ENCODE data around the gene ORM1.
A peak's percentile ranks its signal among the peaks of the same experiment; 100 is the strongest.

The ORM1 gene

GRCh38 chr9:114344692-114345091 lies 21.8 kb downstream of the ORM1 start:
- no peak for DNase-seq

GRCh38 chr9:114345493-114346065 lies 22.7 kb downstream of the ORM1 start:
- no peak for DNase-seq

- DNase-seq, result no peak
Observed at GRCh38 chr9:114346146-114346545, 23.2 kb downstream of the ORM1 start.

GRCh38 chr9:114347675-114348074 lies 24.8 kb downstream of the ORM1 start:
- no peak for DNase-seq

GRCh38 chr9:114348261-114348905 lies 25.5 kb downstream of the ORM1 start:
- DNase-seq, result no peak

GRCh38 chr9:114348906-114349482 lies 26.1 kb downstream of the ORM1 start:
- DNase-seq, result peak; percentile 36

GRCh38 chr9:114349713-114350480 lies 27.0 kb downstream of the ORM1 start:
- DNase-seq, result no peak

- no peak for DNase-seq
Observed at GRCh38 chr9:114350636-114351401, 27.9 kb downstream of the ORM1 start.

GRCh38 chr9:114351932-114352331 lies 29.0 kb downstream of the ORM1 start:
- DNase-seq, result no peak

GRCh38 chr9:114355821-114356220 lies 32.9 kb downstream of the ORM1 start:
- no peak for DNase-seq

- no peak for DNase-seq
Observed at GRCh38 chr9:114356792-114357191, 33.9 kb downstream of the ORM1 start.

GRCh38 chr9:114357360-114357759 lies 34.5 kb downstream of the ORM1 start:
- DNase-seq, result no peak

GRCh38 chr9:114357911-114358328 lies 35.0 kb downstream of the ORM1 start:
- DNase-seq, result no peak

GRCh38 chr9:114359801-114360200 lies 36.9 kb downstream of the ORM1 start:
- DNase-seq, result no peak

GRCh38 chr9:114361542-114361941 lies 38.6 kb downstream of the ORM1 start:
- DNase-seq, result no peak

- no peak for DNase-seq
Observed at GRCh38 chr9:114362394-114362793, 39.5 kb downstream of the ORM1 start.

GRCh38 chr9:114363424-114363823 lies 40.5 kb downstream of the ORM1 start:
- DNase-seq, result no peak

GRCh38 chr9:114364134-114365041 lies 41.5 kb downstream of the ORM1 start:
- no peak for DNase-seq

- DNase-seq, result no peak
Observed at GRCh38 chr9:114365194-114365593, 42.3 kb downstream of the ORM1 start.

GRCh38 chr9:114366334-114367128 lies 43.6 kb downstream of the ORM1 start:
- no peak for DNase-seq

GRCh38 chr9:114367366-114367765 lies 44.5 kb downstream of the ORM1 start:
- DNase-seq, result no peak
